Panc1 (cell line): ENCODE measurements around the gene RBM44. TPM values are rescaled to one million over a fixed set of nuclear protein-coding genes. Genes with fewer than 3 reads are reported as not detected.

Experiments
- ATAC-seq: fragments of 200-7000 bp; cut with Tn5 transposase; 2 replicates; pipeline ENCODE4 v1.9.1; 2020; ENCODE audit warnings: mild to moderate bottlenecking, moderate library complexity
- BruUV-seq: library from RNA; stranded (reverse); fragments of 400-500 nt; replicated peaks from 2 replicates; lab custom pipeline; 2021; lab: Mats Ljungman, UMichigan
- CTCF ChIA-PET: fragments of 300-600 bp; sonication (Branson Sonifier 250); formaldehyde crosslinking; loops from one replicate; lab custom pipeline; 2022; ENCODE audit warnings: antibody characterized with exemption; lab: Charles Lee
- POLR2A ChIA-PET: fragments of 300-600 bp; sonication (Branson Sonifier 250); formaldehyde crosslinking; loops from one replicate; lab custom pipeline; 2022; ENCODE audit warnings: antibody characterized with exemption; lab: Charles Lee
- DNase-seq: peaks from one replicate; pipeline ENCODE4 v3.0.0-alpha.2; 2010; ENCODE audit warnings: low read depth, low spot score
- H3K27ac ChIP-seq: 2 replicates; pipeline ENCODE4 v1.5.1; 2011; ENCODE audit warnings: mild to moderate bottlenecking, low read length, inconsistent platforms
- H3K27me3 ChIP-seq: fragments of 200-500 bp; sonication (Bioruptor generic); 2 replicates; pipeline ENCODE4 v1.6.0; 2014; ENCODE audit warnings: low read length, inconsistent platforms; ENCODE audit not compliant: control insufficient read depth, insufficient read depth
- H3K36me3 ChIP-seq: fragments of 200-500 bp; sonication (Bioruptor generic); 2 replicates; pipeline ENCODE4 v1.5.1; 2014; ENCODE audit warnings: inconsistent platforms, mild to moderate bottlenecking, low read length, moderate library complexity; ENCODE audit not compliant: control insufficient read depth, insufficient read depth
- H3K4me1 ChIP-seq: 2 replicates; pipeline ENCODE4 v1.5.1; 2011; ENCODE audit warnings: inconsistent platforms, mild to moderate bottlenecking, low read length, moderate library complexity; ENCODE audit not compliant: control insufficient read depth, insufficient read depth
- H3K4me3 ChIP-seq, 2 experiments: 2 replicates each; pipeline ENCODE4 v1.5.1; 2011 to 2012; ENCODE audit warnings: low read depth in 2 of 2, low read length in 2 of 2, mild to moderate bottlenecking in 2 of 2, inconsistent platforms in 1 of 2, moderate library complexity in 1 of 2
- H3K9me3 ChIP-seq: fragments of 200-500 bp; sonication (Bioruptor generic); 2 replicates; pipeline ENCODE4 v1.5.1; 2014; ENCODE audit warnings: low read depth, mild to moderate bottlenecking, inconsistent platforms, low read length, moderate library complexity; ENCODE audit not compliant: control insufficient read depth, insufficient read depth
- POLR2AphosphoS5 ChIP-seq: IDR thresholded peaks from 2 replicates; pipeline ENCODE4 v1.6.1; 2012; ENCODE audit warnings: mild to moderate bottlenecking, low read depth, low read length, moderate library complexity
- SIN3A ChIP-seq: IDR thresholded peaks from 2 replicates; pipeline ENCODE4 v1.6.1; 2012; ENCODE audit warnings: low read depth, mild to moderate bottlenecking, low read length, moderate library complexity, borderline replicate concordance; ENCODE audit not compliant: insufficient read depth
- TCF7L2 ChIP-seq: IDR thresholded peaks from 2 replicates; pipeline ENCODE4 v1.6.1; 2011; ENCODE audit warnings: mild to moderate bottlenecking, low read depth, low read length, inconsistent platforms
- in situ Hi-C: cut with HindIII; loops from 2 replicates; pipeline ENCODE4 v1.10.0; 2016; ENCODE audit warnings: low sequenced_read_pairs, low pct_unique_long_range_greater_than_20kb
- intact Hi-C: fragments of 100-400 bp; cut with micrococcal nuclease; formaldehyde crosslinking; loops from one replicate; pipeline ENCODE4 v1.10.0; 2022; ENCODE audit not compliant: unreplicated experiment
- total RNA-seq: library from RNA; stranded (reverse); gene quantifications from one replicate; pipeline ENCODE4 v1.2.1, GENCODE V29; 2021; ENCODE audit not compliant: unreplicated experiment
- TF ChIP-seq, protein P1 (sequence below): fragments of 450-650 bp; IDR thresholded peaks from 2 replicates; pipeline ENCODE4 v1.5.1; 2017; ENCODE audit warnings: mild to moderate bottlenecking
- TF ChIP-seq, protein P2 (sequence below), 2 experiments: IDR thresholded peaks; 2 replicates each; pipeline ENCODE4 v1.6.1; 2011 to 2012; ENCODE audit warnings: low read depth in 2 of 2, control low read depth in 1 of 2, low read length in 1 of 2, mild to moderate bottlenecking in 1 of 2, moderate library complexity in 1 of 2; ENCODE audit not compliant: insufficient read depth in 1 of 2

The RBM44 gene
- total RNA-seq, 1 experiment from 2014 or later: 0.90 TPM

DNA sequence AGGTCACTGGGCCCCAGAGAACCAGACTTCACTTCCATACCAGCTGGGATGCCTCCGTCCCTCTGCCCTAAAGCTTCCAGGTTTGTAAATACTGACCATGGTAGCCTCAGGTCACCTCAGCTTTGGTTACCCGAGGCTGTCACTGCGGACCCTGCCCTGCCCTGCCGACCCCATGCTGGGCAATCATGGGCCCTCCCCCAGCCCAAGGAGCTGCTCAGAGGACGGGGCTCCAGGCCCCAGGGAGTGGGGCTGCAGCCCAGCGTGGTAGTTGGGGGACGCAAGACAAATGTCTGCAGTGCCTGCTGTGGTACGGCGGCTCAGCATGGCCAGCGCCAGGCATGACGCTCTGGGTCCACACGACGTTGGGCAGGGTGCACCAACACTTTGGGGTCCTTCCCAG, 86.1 kb downstream of the RBM44 start:
- POLR2A ChIA-PET: no interaction called here
- CTCF ChIA-PET: no interaction called here

DNA sequence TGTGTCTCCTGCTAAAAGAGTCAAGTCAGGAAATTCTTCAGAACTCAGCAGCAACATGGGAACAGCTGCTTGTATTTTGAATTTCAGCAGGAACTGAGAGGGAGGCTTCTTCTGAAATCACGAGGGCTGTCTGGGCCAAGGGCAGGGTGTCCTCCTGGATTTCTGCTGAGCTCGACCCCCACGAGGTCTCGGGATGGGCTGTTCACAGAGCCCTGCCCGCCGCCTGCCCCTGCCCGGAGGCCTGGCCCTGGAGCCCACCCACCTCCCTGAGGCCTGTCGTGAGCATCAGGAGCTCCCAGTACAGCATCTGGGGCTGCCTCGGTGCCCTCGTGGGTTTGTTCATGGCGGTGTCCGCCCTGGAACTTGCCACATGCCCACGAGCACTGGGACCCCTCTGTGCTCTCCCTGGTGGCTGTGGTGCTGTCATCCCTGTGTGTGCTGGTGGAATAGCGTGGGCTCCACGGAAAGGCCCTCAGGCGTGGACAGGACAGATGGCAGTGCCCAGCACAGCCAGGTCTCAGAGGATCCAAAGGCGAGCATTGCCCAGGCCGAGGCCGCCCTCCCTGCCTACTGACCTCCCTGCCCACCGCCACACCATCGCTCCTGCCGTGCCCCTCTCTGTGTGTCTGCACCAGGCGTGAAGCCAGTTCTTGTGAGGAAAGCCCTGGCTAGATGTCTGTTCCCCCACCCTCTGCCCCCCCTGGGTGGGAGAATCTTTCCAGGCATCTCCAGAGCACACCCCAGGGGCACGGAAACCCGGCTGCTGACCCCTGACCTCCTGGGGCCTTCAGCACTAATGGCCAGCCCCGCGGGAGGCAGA, 86.7 kb downstream of the RBM44 start:
- Histone ChIP-seq H3K27ac (no peak overlapping the region), H3K36me3 (no peaks in the 10 kb centered on the region), H3K4me1 (no peaks in the 10 kb centered on the region), H3K4me3 (no peak overlapping the region), H3K27me3 (no peaks in the 10 kb centered on the region), H3K9me3 (no peaks in the 10 kb centered on the region)
- POLR2A ChIA-PET: no interaction called here
- DNase-seq (no peak), ATAC-seq (no peak; the same call in 1 of the 2 replicates)
- intact Hi-C loops (no loop called here), in situ Hi-C loops (no loop called here)
- no TSS peak for BruUV-seq
- TF ChIP-seq, protein P1, sequence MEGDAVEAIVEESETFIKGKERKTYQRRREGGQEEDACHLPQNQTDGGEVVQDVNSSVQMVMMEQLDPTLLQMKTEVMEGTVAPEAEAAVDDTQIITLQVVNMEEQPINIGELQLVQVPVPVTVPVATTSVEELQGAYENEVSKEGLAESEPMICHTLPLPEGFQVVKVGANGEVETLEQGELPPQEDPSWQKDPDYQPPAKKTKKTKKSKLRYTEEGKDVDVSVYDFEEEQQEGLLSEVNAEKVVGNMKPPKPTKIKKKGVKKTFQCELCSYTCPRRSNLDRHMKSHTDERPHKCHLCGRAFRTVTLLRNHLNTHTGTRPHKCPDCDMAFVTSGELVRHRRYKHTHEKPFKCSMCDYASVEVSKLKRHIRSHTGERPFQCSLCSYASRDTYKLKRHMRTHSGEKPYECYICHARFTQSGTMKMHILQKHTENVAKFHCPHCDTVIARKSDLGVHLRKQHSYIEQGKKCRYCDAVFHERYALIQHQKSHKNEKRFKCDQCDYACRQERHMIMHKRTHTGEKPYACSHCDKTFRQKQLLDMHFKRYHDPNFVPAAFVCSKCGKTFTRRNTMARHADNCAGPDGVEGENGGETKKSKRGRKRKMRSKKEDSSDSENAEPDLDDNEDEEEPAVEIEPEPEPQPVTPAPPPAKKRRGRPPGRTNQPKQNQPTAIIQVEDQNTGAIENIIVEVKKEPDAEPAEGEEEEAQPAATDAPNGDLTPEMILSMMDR: no peak
- TF ChIP-seq, protein P2, sequence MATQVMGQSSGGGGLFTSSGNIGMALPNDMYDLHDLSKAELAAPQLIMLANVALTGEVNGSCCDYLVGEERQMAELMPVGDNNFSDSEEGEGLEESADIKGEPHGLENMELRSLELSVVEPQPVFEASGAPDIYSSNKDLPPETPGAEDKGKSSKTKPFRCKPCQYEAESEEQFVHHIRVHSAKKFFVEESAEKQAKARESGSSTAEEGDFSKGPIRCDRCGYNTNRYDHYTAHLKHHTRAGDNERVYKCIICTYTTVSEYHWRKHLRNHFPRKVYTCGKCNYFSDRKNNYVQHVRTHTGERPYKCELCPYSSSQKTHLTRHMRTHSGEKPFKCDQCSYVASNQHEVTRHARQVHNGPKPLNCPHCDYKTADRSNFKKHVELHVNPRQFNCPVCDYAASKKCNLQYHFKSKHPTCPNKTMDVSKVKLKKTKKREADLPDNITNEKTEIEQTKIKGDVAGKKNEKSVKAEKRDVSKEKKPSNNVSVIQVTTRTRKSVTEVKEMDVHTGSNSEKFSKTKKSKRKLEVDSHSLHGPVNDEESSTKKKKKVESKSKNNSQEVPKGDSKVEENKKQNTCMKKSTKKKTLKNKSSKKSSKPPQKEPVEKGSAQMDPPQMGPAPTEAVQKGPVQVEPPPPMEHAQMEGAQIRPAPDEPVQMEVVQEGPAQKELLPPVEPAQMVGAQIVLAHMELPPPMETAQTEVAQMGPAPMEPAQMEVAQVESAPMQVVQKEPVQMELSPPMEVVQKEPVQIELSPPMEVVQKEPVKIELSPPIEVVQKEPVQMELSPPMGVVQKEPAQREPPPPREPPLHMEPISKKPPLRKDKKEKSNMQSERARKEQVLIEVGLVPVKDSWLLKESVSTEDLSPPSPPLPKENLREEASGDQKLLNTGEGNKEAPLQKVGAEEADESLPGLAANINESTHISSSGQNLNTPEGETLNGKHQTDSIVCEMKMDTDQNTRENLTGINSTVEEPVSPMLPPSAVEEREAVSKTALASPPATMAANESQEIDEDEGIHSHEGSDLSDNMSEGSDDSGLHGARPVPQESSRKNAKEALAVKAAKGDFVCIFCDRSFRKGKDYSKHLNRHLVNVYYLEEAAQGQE (IDR thresholded peaks at IDR 0.05; ENCODE audit: insufficient read depth in 1 of 2, low read depth in 2 of 2, low read length in 1 of 2): no peak
- TF ChIP-seq POLR2AphosphoS5 (no peak), TCF7L2 (no peak), SIN3A (no peak)
- CTCF ChIA-PET: no interaction called here

More for the DNA sequence above, 86.1 kb downstream of the RBM44 start:
- intact Hi-C loops (no loop called here), in situ Hi-C loops (no loop called here)
- Histone ChIP-seq H3K27me3 (no peaks in the 10 kb centered on the region), H3K4me1 (no peaks in the 10 kb centered on the region), H3K9me3 (no peaks in the 10 kb centered on the region), H3K36me3 (no peaks in the 10 kb centered on the region), H3K4me3 (no peak overlapping the region), H3K27ac (no peak overlapping the region)
- BruUV-seq: no TSS peak
- DNase-seq: no peak
- TF ChIP-seq SIN3A (no peak), TCF7L2 (no peak), POLR2AphosphoS5 (no peak)
- TF ChIP-seq, protein P1: no peak
- TF ChIP-seq, protein P2 (IDR thresholded peaks at IDR 0.05; ENCODE audit: insufficient read depth in 1 of 2, low read depth in 2 of 2, low read length in 1 of 2): no peak
- ATAC-seq: no peak
